Measurements from ENCODE around the gene FBP2.

- TF ChIP-seq CTCF (IDR thresholded peaks at IDR 0.05): no peak
- no peak for TF ChIP-seq POLR2A (IDR thresholded peaks at IDR 0.05)
Measured at GRCh38 chr9:94568250-94568889, 25.3 kb downstream of the FBP2 start.

All from right lobe of liver (tissue), 4 donors.